ENCODE data around the gene EID1.
A peak's percentile ranks its signal among the peaks of the same experiment; 100 is the strongest.

The EID1 gene

GRCh38 chr15:48869966-48870365, 8.0 kb upstream of the EID1 start:
- no peak overlapping the region for H3K9ac ChIP-seq (ENCODE audit: low read depth, low read length)
- WGBS, result 100% methylated on average over 1 of the region's 1 CpG
- no peak overlapping the region for H3K27ac ChIP-seq (ENCODE audit: low read depth, low read length)

DNA sequence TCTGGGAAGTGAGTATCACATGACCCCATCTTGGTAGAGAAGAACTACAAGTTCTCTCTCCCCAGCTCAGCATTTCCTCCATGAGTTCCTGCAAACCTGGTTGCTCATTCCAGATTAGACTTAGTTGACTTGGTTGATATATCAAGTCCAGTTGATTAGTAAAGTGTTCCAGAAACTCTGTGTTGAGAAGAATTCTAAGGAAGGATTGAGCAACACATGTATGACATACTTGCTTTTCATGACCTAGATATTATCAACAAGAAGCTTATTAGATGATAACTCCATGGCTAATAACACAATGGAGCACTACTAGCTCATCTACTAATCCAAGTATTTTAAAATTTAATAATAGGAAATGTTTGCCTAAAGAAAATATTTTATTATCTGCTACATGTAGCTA, 6.4 kb upstream of the EID1 start:
- Histone ChIP-seq H3K36me3 (ENCODE audit: insufficient read depth, low read length) (no peaks in the 10 kb centered on the region), H3K27ac (ENCODE audit: low read depth, low read length) (no peak overlapping the region), H3K4me1 (ENCODE audit: insufficient read depth, low read length) (no peaks in the 10 kb centered on the region), H3K9ac (ENCODE audit: low read depth, low read length) (no peak overlapping the region), H3K27me3 (ENCODE audit: insufficient read depth, low read length) (peaks cover 7% of the 10 kb centered on the region; the same call in 1 of the 2 replicates), H3K9me3 (ENCODE audit: insufficient read depth, low read depth, low read length) (no peaks in the 10 kb centered on the region), H3K4me3 (ENCODE audit: low read length) (no peak overlapping the region)

More at GRCh38 chr15:48869966-48870365, 8.0 kb upstream of the EID1 start:
- Histone ChIP-seq H3K9me3 (ENCODE audit: insufficient read depth, low read depth, low read length) (no peaks in the 10 kb centered on the region), H3K36me3 (ENCODE audit: insufficient read depth, low read length) (no peaks in the 10 kb centered on the region), H3K4me1 (ENCODE audit: insufficient read depth, low read length) (peaks cover 10% of the 10 kb centered on the region; the same call in 1 of the 2 replicates), H3K4me3 (ENCODE audit: low read length) (no peak overlapping the region), H3K27me3 (ENCODE audit: insufficient read depth, low read length) (peaks cover 7% of the 10 kb centered on the region; the same call in 1 of the 2 replicates)

DNA sequence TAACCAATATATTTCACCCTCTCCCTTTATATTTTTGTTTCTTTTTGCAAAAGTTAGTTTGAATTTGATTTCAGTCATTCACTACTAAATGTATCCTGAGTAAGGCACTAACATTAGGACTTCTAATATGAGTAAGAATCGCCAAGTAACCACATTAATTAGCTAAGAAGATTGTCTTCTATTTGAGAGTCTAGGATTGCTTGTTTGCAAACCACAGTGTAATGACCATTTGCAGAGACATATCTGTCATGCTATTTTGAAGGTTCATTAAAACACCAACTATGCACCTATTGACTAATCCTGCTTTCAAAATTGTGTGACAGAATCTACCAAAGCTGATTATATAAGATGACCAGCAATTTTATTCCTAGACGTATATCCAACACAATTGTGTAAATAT, 5.3 kb upstream of the EID1 start:
- no peaks in the 10 kb centered on the region for H3K36me3 ChIP-seq (ENCODE audit: insufficient read depth, low read length)
- H3K4me3 ChIP-seq (ENCODE audit: low read length), result no peak overlapping the region
- peaks cover 7% of the 10 kb centered on the region; the same call in 1 of the 2 replicates for H3K27me3 ChIP-seq (ENCODE audit: insufficient read depth, low read length)
- no peak overlapping the region for H3K9ac ChIP-seq (ENCODE audit: low read depth, low read length)
- WGBS, result 93% methylated on average over 2 of the region's 2 CpGs
- no peak overlapping the region for H3K27ac ChIP-seq (ENCODE audit: low read depth, low read length)
- H3K9me3 ChIP-seq (ENCODE audit: insufficient read depth, low read depth, low read length), result no peaks in the 10 kb centered on the region
- H3K4me1 ChIP-seq (ENCODE audit: insufficient read depth, low read length), result no peaks in the 10 kb centered on the region

- 83% methylated on average over 2 of the region's 2 CpGs for WGBS
- peaks cover 4% of the 10 kb centered on the region; the same call in 1 of the 2 replicates for H3K36me3 ChIP-seq (ENCODE audit: insufficient read depth, low read length)
- H3K4me3 ChIP-seq (ENCODE audit: low read length), result no peak overlapping the region
- H3K27me3 ChIP-seq (ENCODE audit: insufficient read depth, low read length), result peaks cover 7% of the 10 kb centered on the region; the same call in 1 of the 2 replicates
- no peaks in the 10 kb centered on the region for H3K9me3 ChIP-seq (ENCODE audit: insufficient read depth, low read depth, low read length)
- no peak overlapping the region for H3K27ac ChIP-seq (ENCODE audit: low read depth, low read length)
- no peak overlapping the region for H3K9ac ChIP-seq (ENCODE audit: low read depth, low read length)
- H3K4me1 ChIP-seq (ENCODE audit: insufficient read depth, low read length), result peaks cover 16% of the 10 kb centered on the region
Measured at GRCh38 chr15:48875241-48875960, 2.5 kb upstream of the EID1 start.

- Histone ChIP-seq H3K27me3 (ENCODE audit: insufficient read depth, low read length) (peaks cover 7% of the 10 kb centered on the region; the same call in 1 of the 2 replicates), H3K27ac (ENCODE audit: low read depth, low read length) (no peak overlapping the region), H3K4me3 (ENCODE audit: low read length) (no peak overlapping the region), H3K4me1 (ENCODE audit: insufficient read depth, low read length) (peaks cover 17% of the 10 kb centered on the region), H3K9ac (ENCODE audit: low read depth, low read length) (no peak overlapping the region), H3K36me3 (ENCODE audit: insufficient read depth, low read length) (peaks cover 4% of the 10 kb centered on the region; the same call in 1 of the 2 replicates), H3K9me3 (ENCODE audit: insufficient read depth, low read depth, low read length) (no peaks in the 10 kb centered on the region)
- 90% methylated on average over 3 of the region's 3 CpGs for WGBS
Measured at GRCh38 chr15:48876057-48876456, 1.9 kb upstream of the EID1 start.

GRCh38 chr15:48880070-48880634, 2.2 kb downstream of the EID1 start:
- no peaks in the 10 kb centered on the region for H3K9me3 ChIP-seq (ENCODE audit: insufficient read depth, low read depth, low read length)
- peaks cover 4% of the 10 kb centered on the region; the same call in 1 of the 2 replicates for H3K36me3 ChIP-seq (ENCODE audit: insufficient read depth, low read length)
- 69% methylated on average over 3 of the region's 3 CpGs for WGBS
- H3K4me1 ChIP-seq (ENCODE audit: insufficient read depth, low read length), result peaks cover 17% of the 10 kb centered on the region
- no peaks in the 10 kb centered on the region for H3K27me3 ChIP-seq (ENCODE audit: insufficient read depth, low read length)
- no peak overlapping the region for H3K9ac ChIP-seq (ENCODE audit: low read depth, low read length)
- H3K4me3 ChIP-seq (ENCODE audit: low read length), result peak overlapping the region; percentile 85; the same call in 1 of the 2 replicates
- H3K27ac ChIP-seq (ENCODE audit: low read depth, low read length), result peak overlapping the region; percentile 8; the same call in 1 of the 2 replicates

DNA sequence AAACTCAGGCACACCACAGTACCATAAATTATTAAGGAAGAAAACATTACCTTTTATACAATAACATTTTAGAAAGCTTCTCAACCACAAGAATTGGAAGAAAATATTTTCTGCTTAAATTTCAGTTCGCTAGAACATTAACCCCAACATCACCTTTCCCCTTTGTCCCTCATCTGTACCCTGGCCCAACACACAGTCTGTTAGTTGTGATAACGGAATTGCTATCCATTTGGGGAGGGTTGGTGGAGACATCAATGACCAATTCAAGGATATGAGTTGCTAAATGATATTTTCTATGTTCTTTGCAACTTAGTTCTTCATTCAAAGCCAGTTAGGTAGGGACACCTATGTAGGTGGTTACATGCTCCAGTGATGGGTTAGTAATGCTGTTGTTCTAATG, 5.8 kb downstream of the EID1 start:
- H3K36me3 ChIP-seq (ENCODE audit: insufficient read depth, low read length), result peaks cover 4% of the 10 kb centered on the region; the same call in 1 of the 2 replicates
- no peaks in the 10 kb centered on the region for H3K9me3 ChIP-seq (ENCODE audit: insufficient read depth, low read depth, low read length)
- peaks cover 17% of the 10 kb centered on the region for H3K4me1 ChIP-seq (ENCODE audit: insufficient read depth, low read length)
- H3K27ac ChIP-seq (ENCODE audit: low read depth, low read length), result no peak overlapping the region
- H3K4me3 ChIP-seq (ENCODE audit: low read length), result no peak overlapping the region
- no peak overlapping the region for H3K9ac ChIP-seq (ENCODE audit: low read depth, low read length)
- H3K27me3 ChIP-seq (ENCODE audit: insufficient read depth, low read length), result no peaks in the 10 kb centered on the region
- 91% methylated on average over 2 of the region's 2 CpGs for WGBS

DNA sequence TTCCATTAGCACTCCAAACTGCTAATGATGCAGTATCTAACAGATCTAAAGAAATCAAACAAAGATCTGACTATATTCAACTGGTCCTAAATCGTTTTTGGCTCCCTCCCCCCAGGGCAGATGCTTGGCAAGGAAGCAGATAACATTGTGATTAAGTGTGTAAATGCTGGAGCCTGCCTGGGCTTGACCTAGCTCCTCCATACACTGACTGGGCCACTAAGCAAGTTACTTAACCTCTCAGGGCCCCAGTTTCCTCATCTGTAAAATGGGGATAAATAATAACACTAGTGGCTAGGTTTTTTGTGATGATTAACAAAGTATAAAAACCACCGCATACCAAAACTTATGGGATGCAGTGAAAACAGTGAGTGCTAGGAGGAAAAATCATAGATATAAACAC, 9.2 kb downstream of the EID1 start:
- H3K36me3 ChIP-seq (ENCODE audit: insufficient read depth, low read length), result no peaks in the 10 kb centered on the region
- no peak overlapping the region for H3K4me3 ChIP-seq (ENCODE audit: low read length)
- no peaks in the 10 kb centered on the region for H3K9me3 ChIP-seq (ENCODE audit: insufficient read depth, low read depth, low read length)
- no peak overlapping the region for H3K27ac ChIP-seq (ENCODE audit: low read depth, low read length)
- H3K27me3 ChIP-seq (ENCODE audit: insufficient read depth, low read length), result no peaks in the 10 kb centered on the region
- no peak overlapping the region for H3K9ac ChIP-seq (ENCODE audit: low read depth, low read length)
- 33% methylated on average over 1 of the region's 2 CpGs for WGBS
- no peaks in the 10 kb centered on the region for H3K4me1 ChIP-seq (ENCODE audit: insufficient read depth, low read length)

DNA sequence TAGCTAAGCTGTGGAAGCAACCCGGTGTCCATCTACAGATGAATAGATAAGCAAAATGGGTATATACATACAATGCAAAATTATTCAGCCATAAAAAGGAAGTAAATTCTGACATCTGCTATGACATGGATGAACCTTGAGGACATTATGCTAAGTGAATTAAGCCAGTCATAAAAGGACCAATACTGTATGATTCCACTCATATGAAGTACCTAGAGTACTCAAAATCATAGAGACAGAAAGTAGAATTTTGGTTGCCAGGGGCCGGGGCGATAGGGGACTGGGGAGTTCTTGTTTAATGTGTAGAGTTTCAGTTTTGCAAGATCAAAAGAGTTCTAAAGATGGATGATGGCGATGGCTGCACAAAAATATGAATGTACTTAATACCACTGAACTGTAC, 10.3 kb downstream of the EID1 start:
- no peak overlapping the region for H3K4me3 ChIP-seq (ENCODE audit: low read length)
- no peaks in the 10 kb centered on the region for H3K36me3 ChIP-seq (ENCODE audit: insufficient read depth, low read length)
- no peak overlapping the region for H3K27ac ChIP-seq (ENCODE audit: low read depth, low read length)
- no peaks in the 10 kb centered on the region for H3K27me3 ChIP-seq (ENCODE audit: insufficient read depth, low read length)
- 92% methylated on average over 3 of the region's 4 CpGs for WGBS
- no peak overlapping the region for H3K9ac ChIP-seq (ENCODE audit: low read depth, low read length)
- H3K9me3 ChIP-seq (ENCODE audit: insufficient read depth, low read depth, low read length), result no peaks in the 10 kb centered on the region
- H3K4me1 ChIP-seq (ENCODE audit: insufficient read depth, low read length), result no peaks in the 10 kb centered on the region

DNA sequence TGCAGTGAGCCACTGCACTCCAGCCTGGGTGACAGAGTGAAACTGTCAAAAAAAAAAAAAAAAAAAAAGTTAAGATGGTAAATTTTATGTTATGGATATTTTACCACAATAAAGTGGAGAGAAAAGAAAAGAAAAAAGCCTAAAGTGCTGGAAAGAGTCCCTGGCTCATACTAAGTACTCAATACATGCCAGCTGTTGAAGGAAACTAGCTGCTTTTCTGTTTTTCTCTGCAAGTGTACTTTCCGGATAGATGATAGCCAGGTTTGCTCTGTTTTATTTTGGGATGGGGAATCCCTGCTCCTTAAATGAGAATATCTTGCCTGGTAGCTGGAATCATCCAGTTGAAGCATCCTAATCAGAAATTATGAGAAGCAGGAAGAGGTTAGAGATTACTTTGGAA, 10.9 kb downstream of the EID1 start:
- Histone ChIP-seq H3K9me3 (ENCODE audit: insufficient read depth, low read depth, low read length) (no peaks in the 10 kb centered on the region), H3K36me3 (ENCODE audit: insufficient read depth, low read length) (no peaks in the 10 kb centered on the region), H3K4me3 (ENCODE audit: low read length) (no peak overlapping the region), H3K9ac (ENCODE audit: low read depth, low read length) (no peak overlapping the region), H3K27ac (ENCODE audit: low read depth, low read length) (no peak overlapping the region), H3K4me1 (ENCODE audit: insufficient read depth, low read length) (no peaks in the 10 kb centered on the region), H3K27me3 (ENCODE audit: insufficient read depth, low read length) (no peaks in the 10 kb centered on the region)
- WGBS, result 96% methylated on average over 1 of the region's 1 CpG

GRCh38 chr15:48889925-48890324, 12.0 kb downstream of the EID1 start:
- Histone ChIP-seq H3K9ac (ENCODE audit: low read depth, low read length) (no peak overlapping the region), H3K27me3 (ENCODE audit: insufficient read depth, low read length) (no peaks in the 10 kb centered on the region), H3K4me1 (ENCODE audit: insufficient read depth, low read length) (no peaks in the 10 kb centered on the region), H3K4me3 (ENCODE audit: low read length) (no peak overlapping the region), H3K9me3 (ENCODE audit: insufficient read depth, low read depth, low read length) (no peaks in the 10 kb centered on the region), H3K36me3 (ENCODE audit: insufficient read depth, low read length) (no peaks in the 10 kb centered on the region), H3K27ac (ENCODE audit: low read depth, low read length) (no peak overlapping the region)
- 90% methylated on average over 1 of the region's 3 CpGs for WGBS
